Hepatocyte (in vitro differentiated cells): ENCODE measurements around the gene GSG1. TPM values are rescaled to one million over a fixed set of nuclear protein-coding genes. Genes with fewer than 3 reads are reported as not detected.

Experiments used
- DNase-seq: peaks from one replicate; pipeline ENCODE4 v3.0.0-alpha.2; 2016; ENCODE audit warnings: low spot score
- H2AFZ ChIP-seq: fragments of 200-600 bp; sonication (generic); 2 replicates; pipeline ENCODE4 v1.6.0; 2016; ENCODE audit warnings: antibody characterized with exemption, mild to moderate bottlenecking
- H3K27ac ChIP-seq: fragments of 200-600 bp; sonication (generic); 2 replicates; pipeline ENCODE4 v1.5.1; 2016; ENCODE audit warnings: mild to moderate bottlenecking
- H3K27me3 ChIP-seq: fragments of 200-600 bp; sonication (generic); 2 replicates; pipeline ENCODE4 v1.6.1; 2016
- H3K36me3 ChIP-seq: fragments of 200-600 bp; sonication (generic); replicated peaks from 2 replicates; pipeline ENCODE4 v1.5.1; 2016; ENCODE audit warnings: low read depth; ENCODE audit not compliant: insufficient read depth
- H3K4me1 ChIP-seq: fragments of 200-600 bp; sonication (generic); 2 replicates; pipeline ENCODE4 v1.5.1; 2016; ENCODE audit warnings: mild to moderate bottlenecking, moderate library complexity; ENCODE audit not compliant: insufficient read depth
- H3K4me2 ChIP-seq: fragments of 200-600 bp; sonication (generic); 2 replicates; pipeline ENCODE4 v1.6.0; 2016
- H3K4me3 ChIP-seq: fragments of 200-600 bp; sonication (generic); 2 replicates; pipeline ENCODE4 v1.5.1; 2016; ENCODE audit warnings: mild to moderate bottlenecking
- H3K79me2 ChIP-seq: fragments of 200-600 bp; sonication (generic); 2 replicates; pipeline ENCODE4 v1.6.0; 2017; ENCODE audit warnings: mild to moderate bottlenecking
- H3K9me2 ChIP-seq: fragments of 200-600 bp; sonication (generic); replicated peaks from 2 replicates; pipeline ENCODE4 v1.6.0; 2017; ENCODE audit warnings: mild to moderate bottlenecking; ENCODE audit not compliant: insufficient read depth
- H3K9me3 ChIP-seq: fragments of 200-600 bp; sonication (generic); 2 replicates; pipeline ENCODE4 v1.5.1; 2016; ENCODE audit warnings: low read depth, mild to moderate bottlenecking
- H4K20me1 ChIP-seq: fragments of 200-600 bp; sonication (generic); 2 replicates; pipeline ENCODE4 v1.6.0; 2016; ENCODE audit warnings: mild to moderate bottlenecking; ENCODE audit not compliant: insufficient read depth, poor library complexity, severe bottlenecking
- EZH2 ChIP-seq: fragments of 200-600 bp; sonication (generic); IDR thresholded peaks from 2 replicates; pipeline ENCODE4 v1.6.1; 2016; ENCODE audit warnings: antibody characterized with exemption, mild to moderate bottlenecking, borderline replicate concordance
- EZH2phosphoT487 ChIP-seq: fragments of 200-600 bp; sonication (generic); IDR thresholded peaks from one replicate; pipeline ENCODE4 v1.6.1; 2018; ENCODE audit warnings: antibody characterized with exemption, mild to moderate bottlenecking, low read depth, moderate library complexity; ENCODE audit not compliant: unreplicated experiment, severe bottlenecking
- WGBS: methylation state at CpG from one replicate; pipeline ENCODE4 v1.1.6; 2016; ENCODE audit warnings: low lambda C conversion rate; ENCODE audit errors: missing lambda C conversion rate; 5-methylcytosine and 5-hydroxymethylcytosine counted together
- polyA plus RNA-seq: library from polyadenylated mRNA; unstranded; fragments of >200 nt; fragmentation: Nextera tagmentation; extraction: Ambion mirVana; gene quantifications from 2 replicates; pipeline ENCODE4 v1.2.1, GENCODE V29; 2016
- total RNA-seq: library from RNA; depleted of rRNA; stranded (reverse); fragments of >200 nt; gene quantifications from 2 replicates; pipeline ENCODE4 v1.2.3, GENCODE V29; 2014
- TF ChIP-seq, protein P1 (sequence below): fragments of 200-600 bp; sonication (generic); IDR thresholded peaks from 2 replicates; pipeline ENCODE4 v1.5.1; 2016; ENCODE audit warnings: antibody characterized with exemption, mild to moderate bottlenecking; ENCODE audit not compliant: poor library complexity

GSG1 gene
- total and polyA plus RNA-seq, 2 experiments from 2014 or later = 0.37 TPM; not detected in 1

DNA sequence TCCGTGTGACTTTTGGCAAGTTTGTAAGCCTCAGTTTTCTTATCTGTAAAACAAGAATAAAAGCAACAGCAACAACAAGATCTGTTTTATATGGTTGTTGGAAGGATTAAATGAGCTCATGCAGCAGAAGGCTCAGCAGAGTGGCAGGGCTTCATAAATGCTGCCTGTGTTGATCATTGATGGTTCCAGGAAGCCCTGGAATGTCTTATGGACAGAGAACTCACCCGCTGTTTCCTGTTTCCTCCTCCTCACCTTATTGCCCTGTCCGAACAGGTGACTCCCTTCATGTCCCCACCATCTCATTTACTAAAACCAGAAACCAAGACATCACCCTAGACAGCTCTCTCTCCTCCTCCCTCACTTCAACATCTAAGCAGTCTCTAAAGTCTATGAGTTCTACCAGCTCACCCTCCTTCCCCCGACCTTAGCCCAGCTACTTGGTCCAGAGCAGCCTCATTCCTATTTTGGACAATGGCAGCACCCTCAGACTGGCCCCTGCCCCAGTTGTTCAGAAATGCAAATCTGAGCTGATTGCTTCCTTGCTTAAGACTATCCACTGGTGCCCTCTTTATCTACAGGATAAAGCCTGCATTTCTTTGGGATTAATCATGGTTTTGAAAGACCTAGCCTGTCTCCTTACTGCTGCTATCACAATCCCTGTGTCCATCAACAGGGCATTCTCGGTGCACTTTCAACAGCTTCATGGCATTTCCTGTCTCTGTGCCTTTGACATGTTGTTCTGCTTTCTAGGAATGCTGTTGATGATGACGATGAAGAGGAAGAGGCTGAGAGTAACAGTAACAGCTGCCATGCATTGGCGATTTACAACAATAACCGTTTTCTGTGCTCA, 21.4 kb upstream of the GSG1 start:
- Histone ChIP-seq H3K4me2 (no peak overlapping the region), H3K27me3 (no peaks in the 10 kb centered on the region), H2AFZ (no peak overlapping the region), H3K4me1 (peaks cover 23% of the 10 kb centered on the region), H4K20me1 (no peaks in the 10 kb centered on the region), H3K36me3 (no peaks in the 10 kb centered on the region), H3K4me3 (no peak overlapping the region), H3K9me2 (no peaks in the 10 kb centered on the region), H3K9me3 (no peaks in the 10 kb centered on the region), H3K27ac (peak overlapping the region; percentile 67), H3K79me2 (no peaks in the 10 kb centered on the region)
- peak; percentile 35 for DNase-seq
- no peak for TF ChIP-seq EZH2phosphoT487
- TF ChIP-seq, protein P1, sequence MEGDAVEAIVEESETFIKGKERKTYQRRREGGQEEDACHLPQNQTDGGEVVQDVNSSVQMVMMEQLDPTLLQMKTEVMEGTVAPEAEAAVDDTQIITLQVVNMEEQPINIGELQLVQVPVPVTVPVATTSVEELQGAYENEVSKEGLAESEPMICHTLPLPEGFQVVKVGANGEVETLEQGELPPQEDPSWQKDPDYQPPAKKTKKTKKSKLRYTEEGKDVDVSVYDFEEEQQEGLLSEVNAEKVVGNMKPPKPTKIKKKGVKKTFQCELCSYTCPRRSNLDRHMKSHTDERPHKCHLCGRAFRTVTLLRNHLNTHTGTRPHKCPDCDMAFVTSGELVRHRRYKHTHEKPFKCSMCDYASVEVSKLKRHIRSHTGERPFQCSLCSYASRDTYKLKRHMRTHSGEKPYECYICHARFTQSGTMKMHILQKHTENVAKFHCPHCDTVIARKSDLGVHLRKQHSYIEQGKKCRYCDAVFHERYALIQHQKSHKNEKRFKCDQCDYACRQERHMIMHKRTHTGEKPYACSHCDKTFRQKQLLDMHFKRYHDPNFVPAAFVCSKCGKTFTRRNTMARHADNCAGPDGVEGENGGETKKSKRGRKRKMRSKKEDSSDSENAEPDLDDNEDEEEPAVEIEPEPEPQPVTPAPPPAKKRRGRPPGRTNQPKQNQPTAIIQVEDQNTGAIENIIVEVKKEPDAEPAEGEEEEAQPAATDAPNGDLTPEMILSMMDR = no peak
- TF ChIP-seq EZH2 = no peak
- WGBS = 69% methylated on average over 8 of the region's 8 CpGs

- Histone ChIP-seq H3K79me2 (no peaks in the 10 kb centered on the region), H3K9me3 (no peaks in the 10 kb centered on the region), H2AFZ (no peak overlapping the region), H3K4me2 (no peak overlapping the region), H3K9me2 (no peaks in the 10 kb centered on the region), H3K4me3 (no peak overlapping the region), H3K36me3 (no peaks in the 10 kb centered on the region), H3K27ac (no peak overlapping the region), H4K20me1 (no peaks in the 10 kb centered on the region), H3K27me3 (no peaks in the 10 kb centered on the region), H3K4me1 (peaks cover 9% of the 10 kb centered on the region)
- TF ChIP-seq, protein P1 = no peak
- no peak for TF ChIP-seq EZH2
- TF ChIP-seq EZH2phosphoT487 = no peak
- WGBS = 96% methylated on average over 5 of the region's 5 CpGs
- no peak for DNase-seq
Measured at GRCh38 chr12:13121568-13121967, 18.1 kb upstream of the GSG1 start.

DNA sequence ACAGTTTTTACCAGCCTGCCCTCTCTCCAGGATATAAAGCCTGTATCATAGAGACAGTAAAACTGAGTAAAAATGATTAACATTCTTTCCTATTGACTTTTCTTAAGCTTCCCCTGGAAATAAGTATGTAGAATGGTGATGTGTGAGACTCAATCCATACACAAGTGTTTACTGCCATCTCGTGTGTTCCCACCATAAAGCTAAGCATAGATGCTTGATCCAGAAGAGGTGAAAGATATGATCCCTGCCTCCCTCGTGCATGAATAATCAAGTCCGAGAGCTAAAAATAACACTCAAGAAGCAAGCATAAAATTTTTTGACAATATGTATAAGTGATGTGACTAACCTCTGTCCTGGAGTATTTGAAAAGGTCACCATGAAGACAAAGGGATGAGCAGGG, 16.9 kb upstream of the GSG1 start:
- Histone ChIP-seq H3K36me3 (no peaks in the 10 kb centered on the region), H3K4me3 (no peak overlapping the region), H3K9me3 (no peaks in the 10 kb centered on the region), H4K20me1 (no peaks in the 10 kb centered on the region), H2AFZ (no peak overlapping the region), H3K79me2 (no peaks in the 10 kb centered on the region), H3K4me2 (no peak overlapping the region), H3K27ac (no peak overlapping the region), H3K27me3 (no peaks in the 10 kb centered on the region), H3K9me2 (no peaks in the 10 kb centered on the region), H3K4me1 (peaks cover 9% of the 10 kb centered on the region)
- WGBS = 85% methylated on average over 3 of the region's 3 CpGs
- no peak for DNase-seq
- TF ChIP-seq EZH2phosphoT487 = no peak
- no peak for TF ChIP-seq EZH2

- no peak overlapping the region for H3K27ac ChIP-seq
- H4K20me1 ChIP-seq = no peaks in the 10 kb centered on the region
- no peaks in the 10 kb centered on the region for H3K9me2 ChIP-seq
- H3K36me3 ChIP-seq = no peaks in the 10 kb centered on the region
- no peaks in the 10 kb centered on the region for H3K79me2 ChIP-seq
- no peak for DNase-seq
- H3K9me3 ChIP-seq = no peaks in the 10 kb centered on the region
- WGBS = 87% methylated on average over 2 of the region's 2 CpGs
- no peaks in the 10 kb centered on the region for H3K27me3 ChIP-seq
- H3K4me3 ChIP-seq = no peak overlapping the region
- no peak overlapping the region for H3K4me2 ChIP-seq
- TF ChIP-seq EZH2 = no peak
- no peak for TF ChIP-seq EZH2phosphoT487
- TF ChIP-seq, protein P1 = no peak
- H2AFZ ChIP-seq = no peak overlapping the region
- peaks cover 4% of the 10 kb centered on the region for H3K4me1 ChIP-seq
Measured at GRCh38 chr12:13119826-13120225, 16.4 kb upstream of the GSG1 start.
